Measurements from ENCODE around the gene PAX6. TPM values are rescaled to one million over a fixed set of nuclear protein-coding genes. Genes with fewer than 3 reads are reported as not detected.

Gene PAX6
- total and polyA plus RNA-seq, 2 donors (not counting 1 experiment from before 2014, with no cell fraction given) = 0.44 TPM; not detected in 1

DNA sequence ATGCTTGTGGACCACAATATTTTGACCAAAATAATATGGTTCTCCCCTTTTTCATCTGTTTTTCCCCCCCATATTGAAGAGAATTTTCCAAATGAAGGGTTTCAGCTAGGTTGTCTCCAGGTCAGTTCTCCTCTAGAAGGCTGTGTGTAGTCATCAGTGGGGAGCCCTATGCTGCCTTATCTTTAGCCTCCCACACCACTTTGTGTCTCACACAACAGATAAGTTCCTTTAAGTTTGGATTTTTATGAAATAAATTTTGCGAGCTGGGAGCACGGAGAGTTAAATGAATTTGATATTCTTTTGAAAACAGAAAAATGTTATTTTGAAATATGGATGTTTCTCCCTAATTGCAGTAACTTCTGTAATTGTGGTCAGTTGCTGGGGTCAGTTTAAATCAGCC lies 28.9 kb downstream of the PAX6 start:
- H2AFZ ChIP-seq (ENCODE audit: low read length) = no peak overlapping the region
- H3K27ac ChIP-seq (ENCODE audit: insufficient read depth, low read length) = no peak overlapping the region
- no peak overlapping the region for H3K4me2 ChIP-seq (ENCODE audit: extremely low read depth, insufficient read depth, low read length)
- no peak overlapping the region for H3K9ac ChIP-seq (ENCODE audit: insufficient read depth, low read length)
- no peak for TF ChIP-seq EZH2 (IDR thresholded peaks at IDR 0.05; ENCODE audit: low read length, missing control alignments)
- TF ChIP-seq, protein P1, sequence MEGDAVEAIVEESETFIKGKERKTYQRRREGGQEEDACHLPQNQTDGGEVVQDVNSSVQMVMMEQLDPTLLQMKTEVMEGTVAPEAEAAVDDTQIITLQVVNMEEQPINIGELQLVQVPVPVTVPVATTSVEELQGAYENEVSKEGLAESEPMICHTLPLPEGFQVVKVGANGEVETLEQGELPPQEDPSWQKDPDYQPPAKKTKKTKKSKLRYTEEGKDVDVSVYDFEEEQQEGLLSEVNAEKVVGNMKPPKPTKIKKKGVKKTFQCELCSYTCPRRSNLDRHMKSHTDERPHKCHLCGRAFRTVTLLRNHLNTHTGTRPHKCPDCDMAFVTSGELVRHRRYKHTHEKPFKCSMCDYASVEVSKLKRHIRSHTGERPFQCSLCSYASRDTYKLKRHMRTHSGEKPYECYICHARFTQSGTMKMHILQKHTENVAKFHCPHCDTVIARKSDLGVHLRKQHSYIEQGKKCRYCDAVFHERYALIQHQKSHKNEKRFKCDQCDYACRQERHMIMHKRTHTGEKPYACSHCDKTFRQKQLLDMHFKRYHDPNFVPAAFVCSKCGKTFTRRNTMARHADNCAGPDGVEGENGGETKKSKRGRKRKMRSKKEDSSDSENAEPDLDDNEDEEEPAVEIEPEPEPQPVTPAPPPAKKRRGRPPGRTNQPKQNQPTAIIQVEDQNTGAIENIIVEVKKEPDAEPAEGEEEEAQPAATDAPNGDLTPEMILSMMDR (conservative IDR thresholded peaks at IDR 0.05 in 1 of 2, IDR thresholded peaks at IDR 0.05 in 1 of 2; ENCODE audit: low read depth in 1 of 2, low read length in 2 of 2) = no peak
- H3K9me3 ChIP-seq (ENCODE audit: control insufficient read depth, insufficient read depth, low read depth, low read length) = no peaks in the 10 kb centered on the region
- no peaks in the 10 kb centered on the region for H3K36me3 ChIP-seq (ENCODE audit: control insufficient read depth, insufficient read depth, low read length)
- no peaks in the 10 kb centered on the region for H3K4me1 ChIP-seq (ENCODE audit: control insufficient read depth, extremely low read depth, insufficient read depth, low read length)
- H3K4me3 ChIP-seq (replicated peaks in 1 of 4; ENCODE audit: control extremely low read depth in 1 of 4, insufficient read depth in 1 of 4, low read depth in 3 of 4, low read length in 4 of 4) = no peak overlapping the region
- no peaks in the 10 kb centered on the region for H4K20me1 ChIP-seq (ENCODE audit: control insufficient read depth, extremely low read depth, insufficient read depth, low read length)
- DNase-seq (ENCODE audit: low read depth in 2 of 2) = no peak
- no peaks in the 10 kb centered on the region for H3K27me3 ChIP-seq (ENCODE audit: control insufficient read depth, insufficient read depth, low read length)
- H3K79me2 ChIP-seq (ENCODE audit: control insufficient read depth, insufficient read depth, low read length) = no peaks in the 10 kb centered on the region

DNA sequence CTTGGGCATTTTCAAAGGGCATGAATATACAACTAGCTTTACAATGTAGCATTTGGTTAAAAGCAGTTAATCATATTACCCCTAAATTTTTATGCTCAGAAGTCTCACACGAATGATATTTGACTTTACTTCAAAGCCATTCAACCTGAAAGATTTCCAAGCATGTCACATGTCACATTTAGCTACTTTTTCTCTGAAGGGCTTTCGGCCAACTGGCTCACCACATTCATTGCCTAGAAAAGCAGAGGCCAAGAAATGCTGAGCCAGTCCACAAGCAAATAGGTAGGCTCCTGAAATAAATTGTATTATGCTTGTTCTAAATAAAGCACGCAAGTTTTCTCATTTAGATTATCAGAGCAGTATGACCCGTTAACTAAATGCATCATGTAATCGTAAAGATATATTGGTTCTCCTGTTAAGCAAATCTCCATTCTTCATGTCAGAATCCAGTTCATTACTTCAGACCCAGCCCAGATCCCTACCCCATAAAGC lies 30.6 kb downstream of the PAX6 start:
- Histone ChIP-seq H3K27me3 (ENCODE audit: control insufficient read depth, insufficient read depth, low read length) (no peaks in the 10 kb centered on the region), H3K9ac (ENCODE audit: insufficient read depth, low read length) (no peak overlapping the region), H3K27ac (ENCODE audit: insufficient read depth, low read length) (no peak overlapping the region), H4K20me1 (ENCODE audit: control insufficient read depth, extremely low read depth, insufficient read depth, low read length) (no peaks in the 10 kb centered on the region), H3K9me3 (ENCODE audit: control insufficient read depth, insufficient read depth, low read depth, low read length) (no peaks in the 10 kb centered on the region), H3K4me2 (ENCODE audit: extremely low read depth, insufficient read depth, low read length) (no peak overlapping the region), H2AFZ (ENCODE audit: low read length) (no peak overlapping the region), H3K4me3 (replicated peaks in 1 of 4; ENCODE audit: control extremely low read depth in 1 of 4, insufficient read depth in 1 of 4, low read depth in 3 of 4, low read length in 4 of 4) (no peak overlapping the region), H3K4me1 (ENCODE audit: control insufficient read depth, extremely low read depth, insufficient read depth, low read length) (no peaks in the 10 kb centered on the region), H3K36me3 (ENCODE audit: control insufficient read depth, insufficient read depth, low read length) (no peaks in the 10 kb centered on the region), H3K79me2 (ENCODE audit: control insufficient read depth, insufficient read depth, low read length) (no peaks in the 10 kb centered on the region)
- DNase-seq (ENCODE audit: low read depth in 2 of 2) = peak in 1 of 2 donors; percentile 48
- TF ChIP-seq, protein P1 (conservative IDR thresholded peaks at IDR 0.05 in 1 of 2, IDR thresholded peaks at IDR 0.05 in 1 of 2; ENCODE audit: low read depth in 1 of 2, low read length in 2 of 2) = no peak
- no peak for TF ChIP-seq EZH2 (IDR thresholded peaks at IDR 0.05; ENCODE audit: low read length, missing control alignments)

DNA sequence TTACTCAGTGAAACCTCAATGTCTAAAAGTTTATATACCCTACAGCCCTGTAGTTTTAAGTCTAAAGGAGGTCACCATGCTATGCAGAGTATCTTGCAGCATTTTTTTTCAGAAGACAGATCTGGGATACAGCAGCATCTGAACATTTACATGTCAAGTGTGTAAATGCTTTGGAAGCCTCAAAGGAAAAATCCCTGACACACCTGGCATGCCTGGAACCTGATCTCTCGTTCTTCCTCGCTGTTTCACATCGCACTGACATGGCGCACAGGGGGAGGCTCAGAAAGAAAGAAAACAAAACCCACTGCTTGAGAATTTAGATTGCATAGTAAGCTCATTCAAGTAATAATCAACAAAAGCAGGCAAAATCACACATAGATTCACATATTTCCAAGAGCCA lies 31.0 kb downstream of the PAX6 start:
- Histone ChIP-seq H4K20me1 (ENCODE audit: control insufficient read depth, extremely low read depth, insufficient read depth, low read length) (no peaks in the 10 kb centered on the region), H3K4me3 (replicated peaks in 1 of 4; ENCODE audit: control extremely low read depth in 1 of 4, insufficient read depth in 1 of 4, low read depth in 3 of 4, low read length in 4 of 4) (no peak overlapping the region), H3K27me3 (ENCODE audit: control insufficient read depth, insufficient read depth, low read length) (no peaks in the 10 kb centered on the region), H3K4me2 (ENCODE audit: extremely low read depth, insufficient read depth, low read length) (no peak overlapping the region), H3K9me3 (ENCODE audit: control insufficient read depth, insufficient read depth, low read depth, low read length) (no peaks in the 10 kb centered on the region), H3K9ac (ENCODE audit: insufficient read depth, low read length) (no peak overlapping the region), H2AFZ (ENCODE audit: low read length) (no peak overlapping the region), H3K27ac (ENCODE audit: insufficient read depth, low read length) (no peak overlapping the region), H3K4me1 (ENCODE audit: control insufficient read depth, extremely low read depth, insufficient read depth, low read length) (no peaks in the 10 kb centered on the region), H3K79me2 (ENCODE audit: control insufficient read depth, insufficient read depth, low read length) (no peaks in the 10 kb centered on the region), H3K36me3 (ENCODE audit: control insufficient read depth, insufficient read depth, low read length) (no peaks in the 10 kb centered on the region)
- TF ChIP-seq EZH2 (IDR thresholded peaks at IDR 0.05; ENCODE audit: low read length, missing control alignments) = no peak
- TF ChIP-seq, protein P1 (conservative IDR thresholded peaks at IDR 0.05 in 1 of 2, IDR thresholded peaks at IDR 0.05 in 1 of 2; ENCODE audit: low read depth in 1 of 2, low read length in 2 of 2) = no peak
- no peak for DNase-seq (ENCODE audit: low read depth in 2 of 2)

Measured in fibroblast of lung (primary cell).